GM21360 (cell line): ENCODE data around the gene DNASE1L3.
"Not testable (repeated sequence)": the region's sequence is repeated elsewhere in the genome, so short reads cannot be mapped to it uniquely, and the experiment has no call there.

Experiments used
- ATAC-seq: cut with Tn5 transposase; IDR thresholded peaks from one replicate; pipeline ENCODE4 v1.9.1; 2021; ENCODE audit warnings: mild to moderate bottlenecking, moderate library complexity; ENCODE audit not compliant: unreplicated experiment

Gene DNASE1L3

DNA sequence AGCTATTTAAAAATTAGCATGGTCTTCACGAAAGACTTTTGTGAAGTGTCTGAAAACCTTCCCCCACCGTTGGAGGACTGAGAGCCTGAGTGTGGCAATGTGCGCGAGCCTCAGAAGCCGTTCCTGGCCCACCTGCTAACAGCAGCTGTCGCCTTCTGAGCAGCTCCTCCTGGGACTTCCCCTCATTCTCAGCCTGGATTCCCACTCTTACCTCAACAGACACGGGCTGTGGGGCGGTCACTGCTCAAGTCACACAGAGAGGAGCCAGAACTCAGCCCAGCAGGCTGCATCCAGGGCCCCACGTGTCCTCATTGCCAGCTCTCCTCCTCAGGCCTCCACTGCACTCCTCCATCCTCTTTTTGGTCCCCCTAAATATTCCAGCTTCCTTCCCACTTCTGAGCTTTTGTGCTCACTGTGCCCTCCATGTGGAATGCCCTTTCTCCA lies 7.8 kb downstream of the DNASE1L3 start:
- peak; percentile 70 for ATAC-seq

DNA sequence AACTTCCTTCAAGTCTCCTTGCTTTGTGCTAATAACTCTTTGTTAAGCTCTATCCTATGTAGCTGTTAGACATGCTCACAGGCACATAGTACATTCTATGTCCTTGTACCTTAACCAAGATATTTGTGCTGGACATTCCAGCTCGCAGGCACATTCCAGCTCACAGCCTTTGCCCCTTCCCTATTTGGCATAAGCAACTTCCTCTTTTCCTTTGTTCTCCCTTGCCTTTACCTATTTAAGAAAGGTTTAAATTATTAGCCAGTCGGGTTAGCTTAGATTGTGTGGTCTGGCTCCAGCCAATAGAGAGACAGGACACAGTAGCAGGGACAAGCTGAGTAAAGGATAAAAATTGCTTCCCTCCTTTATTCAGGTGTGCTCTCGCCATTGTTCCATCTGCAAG lies 9.3 kb downstream of the DNASE1L3 start:
- not testable (repeated sequence) for ATAC-seq

DNA sequence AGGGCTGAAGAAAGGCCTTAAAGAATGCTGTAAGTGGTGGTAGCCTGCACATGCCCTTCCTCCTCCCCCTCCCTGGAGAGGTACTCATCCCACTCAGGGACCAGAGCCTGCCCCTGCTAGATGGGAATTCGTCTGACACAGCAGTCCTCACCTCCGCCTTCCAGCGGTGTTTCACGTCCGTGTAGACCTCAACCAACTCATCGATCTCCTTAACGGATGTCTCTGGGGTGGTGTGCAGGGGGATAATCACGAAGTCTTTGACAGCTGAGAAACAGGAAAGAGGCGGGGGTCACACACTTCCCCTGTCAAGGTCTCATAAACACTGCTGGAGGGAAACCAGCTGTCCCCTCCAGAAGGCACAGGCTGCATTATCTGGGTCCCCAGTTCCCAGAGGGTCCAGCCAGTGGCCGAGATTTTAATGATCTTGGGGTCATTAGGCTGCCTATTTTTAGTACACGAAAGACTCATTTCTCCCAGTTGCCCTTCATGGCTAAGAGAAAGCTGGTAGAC lies 9.9 kb downstream of the DNASE1L3 start:
- no peak for ATAC-seq

GRCh38 chr3:58200121-58200709 lies 10.6 kb downstream of the DNASE1L3 start:
- no peak for ATAC-seq

- ATAC-seq, result no peak
Observed at GRCh38 chr3:58198804-58199203, 12.0 kb downstream of the DNASE1L3 start.

DNA sequence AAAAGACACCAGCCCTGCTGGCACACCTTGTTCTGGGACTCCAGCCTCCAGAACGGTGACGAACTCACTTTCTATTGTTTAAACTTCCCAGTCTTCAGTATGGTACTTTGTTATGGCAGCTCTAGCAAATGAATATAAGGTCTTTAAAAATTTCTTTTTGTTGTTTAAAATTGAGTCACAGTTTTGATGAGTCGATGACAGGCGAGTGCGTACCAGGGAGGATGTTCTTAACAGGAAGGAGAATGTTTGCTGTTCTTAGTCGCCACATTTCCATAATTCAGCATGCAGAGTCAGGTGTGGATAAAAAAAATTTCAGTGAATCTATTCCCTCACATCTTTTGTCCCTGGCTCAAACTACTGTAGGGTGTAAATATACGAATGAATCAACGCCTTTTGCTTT lies 12.4 kb downstream of the DNASE1L3 start:
- no peak for ATAC-seq

DNA sequence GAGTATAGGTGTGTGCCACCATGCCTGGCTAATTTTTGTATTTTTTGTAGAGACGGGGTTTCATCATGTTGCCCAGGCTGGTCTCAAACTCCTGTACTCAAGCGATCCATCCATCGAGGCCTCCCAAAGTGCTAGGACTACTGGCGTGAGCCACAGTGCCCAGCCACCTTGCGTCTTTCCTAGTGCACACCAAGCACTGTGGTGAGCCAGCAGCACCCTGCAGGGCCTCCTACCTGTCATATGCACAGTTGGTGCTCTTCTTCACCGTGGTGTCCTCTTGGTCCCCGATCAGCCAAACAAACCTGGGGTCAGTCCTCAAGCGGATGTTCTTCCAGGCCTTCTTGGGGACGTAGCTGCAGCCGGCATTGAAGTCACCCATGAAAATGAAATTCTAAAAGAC lies 13.2 kb downstream of the DNASE1L3 start:
- no peak for ATAC-seq

GRCh38 chr3:58193682-58194407 lies 16.9 kb downstream of the DNASE1L3 start:
- no peak for ATAC-seq

DNA sequence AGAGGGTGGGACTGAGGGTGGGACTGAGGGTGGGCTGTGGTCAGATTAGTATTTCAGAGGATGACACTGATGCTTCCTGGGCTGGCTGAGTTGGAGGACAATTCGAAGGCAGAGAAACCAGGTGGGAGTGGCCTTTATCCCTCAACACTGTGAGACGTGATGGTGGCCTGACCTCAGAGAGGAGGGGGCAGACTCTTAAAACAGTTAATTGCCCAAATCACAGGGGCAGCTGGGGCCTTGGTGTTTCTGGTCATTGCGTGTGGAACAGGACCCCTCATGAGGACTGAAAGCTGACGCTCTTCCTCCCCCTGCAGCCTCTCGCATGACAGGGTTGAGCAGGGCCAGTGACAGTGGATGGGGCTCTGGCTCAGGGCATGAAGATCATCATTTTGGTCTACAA lies 18.7 kb downstream of the DNASE1L3 start:
- ATAC-seq, result no peak

- no peak for ATAC-seq
Observed at GRCh38 chr3:58191361-58191991, 19.3 kb downstream of the DNASE1L3 start.

GRCh38 chr3:58190882-58191281 lies 19.9 kb downstream of the DNASE1L3 start:
- no peak for ATAC-seq

GRCh38 chr3:58190291-58190690 lies 20.5 kb downstream of the DNASE1L3 start:
- no peak for ATAC-seq

GRCh38 chr3:58189691-58190090 lies 21.1 kb downstream of the DNASE1L3 start:
- no peak for ATAC-seq

DNA sequence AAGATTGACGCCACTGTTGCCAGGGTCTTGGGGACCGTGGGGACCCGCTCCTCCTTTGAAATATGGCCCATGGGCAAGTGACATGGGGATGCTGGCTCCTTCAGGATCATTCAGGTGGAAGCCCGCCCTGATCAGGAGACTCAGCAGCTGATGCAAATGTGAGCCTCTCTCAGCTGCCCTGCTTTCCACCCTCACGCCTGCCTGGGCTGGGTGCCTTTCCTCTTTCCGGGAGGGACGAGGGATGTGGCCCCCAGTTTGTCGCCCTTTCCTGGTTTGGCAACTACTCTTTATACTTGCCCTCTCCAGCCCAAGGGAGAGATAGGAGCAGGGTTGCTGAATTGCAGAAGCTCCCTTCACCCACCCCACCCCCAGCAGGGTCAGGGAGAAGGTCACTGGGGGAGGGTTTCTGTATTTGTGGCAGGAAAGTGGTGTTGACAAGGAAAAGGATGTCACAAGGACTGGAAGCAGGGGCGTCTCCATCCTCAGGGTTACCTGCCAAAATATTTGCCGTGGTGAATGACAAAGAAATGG lies 21.8 kb downstream of the DNASE1L3 start:
- no peak for ATAC-seq

- ATAC-seq, result no peak
Observed at GRCh38 chr3:58188173-58188564, 22.6 kb downstream of the DNASE1L3 start.

DNA sequence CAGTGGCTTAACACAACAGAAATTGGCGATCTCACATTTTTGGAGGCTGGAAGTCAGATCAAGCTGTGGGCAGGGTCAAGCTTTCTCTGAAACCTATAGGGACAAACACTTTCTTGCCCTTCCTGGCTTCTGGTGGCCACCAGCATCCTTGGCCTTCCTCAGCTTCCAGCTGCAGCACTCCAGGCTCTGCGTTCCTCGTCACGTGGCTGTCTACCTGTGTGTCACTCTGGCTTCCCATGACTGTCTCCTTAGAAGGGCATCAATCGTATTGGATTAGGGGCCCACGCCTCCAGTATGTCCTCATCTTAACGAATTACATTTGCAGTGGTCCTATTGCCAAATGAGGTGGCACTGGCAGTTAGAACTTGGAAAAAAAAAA lies 25.8 kb downstream of the DNASE1L3 start:
- no peak for ATAC-seq

DNA sequence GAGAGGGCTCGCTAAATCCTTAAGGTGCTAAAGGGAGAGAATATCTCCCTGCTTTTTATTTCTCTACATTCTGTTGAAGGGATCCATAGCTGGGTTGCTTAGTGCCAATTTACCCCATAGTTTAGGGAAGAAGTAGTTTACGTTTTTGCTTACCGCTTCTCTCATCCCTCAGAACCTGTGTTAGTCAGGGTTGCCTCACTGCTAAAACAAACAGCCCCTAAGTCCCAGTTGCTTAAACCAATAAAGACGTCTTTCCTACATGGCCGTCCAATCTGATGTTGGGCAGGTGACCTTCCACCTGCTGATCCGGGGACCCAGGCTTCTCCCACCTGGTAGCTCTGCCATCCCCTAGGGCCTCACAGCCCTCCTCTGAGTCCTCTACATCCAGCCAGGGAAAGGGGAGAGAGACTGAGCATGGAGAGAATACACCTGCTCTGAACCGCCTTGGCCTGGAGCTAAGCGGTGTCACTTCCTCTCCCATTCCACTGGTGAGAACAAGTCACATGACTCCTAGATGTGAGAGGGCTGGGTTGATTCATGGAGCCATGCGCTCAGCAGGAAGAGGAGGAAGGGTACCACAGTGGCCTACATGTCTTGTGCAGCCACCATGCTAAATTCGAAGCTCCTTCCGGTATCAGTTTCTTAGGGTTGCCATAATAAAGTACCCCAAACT lies 26.3 kb downstream of the DNASE1L3 start:
- ATAC-seq, result no peak

DNA sequence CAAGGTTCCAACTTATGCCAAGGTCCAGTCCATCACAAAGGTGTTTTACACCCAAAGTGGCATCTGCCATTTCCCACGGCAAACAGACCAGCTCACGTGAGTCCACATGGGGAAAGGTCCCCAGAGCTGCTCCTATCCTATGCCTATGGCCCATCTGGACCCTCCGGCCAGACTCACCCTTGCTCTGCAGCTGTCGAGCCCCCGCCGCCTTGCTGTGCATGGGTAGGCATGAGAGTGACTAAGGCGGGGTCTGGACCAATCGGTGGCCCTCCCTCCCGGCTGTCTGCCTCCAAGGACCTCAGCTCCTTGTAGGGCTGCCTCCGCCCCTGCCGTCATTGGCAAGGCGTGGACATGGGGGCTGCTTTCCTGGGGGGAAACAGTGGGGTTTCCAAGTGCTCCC lies 26.9 kb downstream of the DNASE1L3 start:
- no peak for ATAC-seq

DNA sequence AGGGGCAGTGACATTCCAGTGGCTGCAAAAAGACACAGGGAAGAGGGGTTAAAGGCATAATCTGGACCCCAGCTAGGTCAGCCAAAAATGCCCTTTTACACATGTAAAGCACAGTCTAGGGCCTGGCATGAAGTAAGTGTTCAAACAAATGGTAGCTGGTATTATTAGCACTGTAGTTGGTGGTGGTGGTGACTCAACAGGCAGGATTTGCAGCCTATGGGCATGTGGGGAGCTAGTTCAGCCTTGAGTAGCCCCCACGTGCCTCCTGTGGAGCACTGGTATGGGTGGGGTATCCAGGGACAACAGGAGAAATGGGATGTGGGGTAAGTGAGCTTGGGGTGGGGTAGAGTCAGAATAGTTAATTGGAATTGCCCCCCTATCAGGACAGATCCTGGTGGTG lies 27.6 kb downstream of the DNASE1L3 start:
- no peak for ATAC-seq

GRCh38 chr3:58180940-58181587 lies 29.7 kb downstream of the DNASE1L3 start:
- ATAC-seq, result no peak
